GM12878 (cell line): ENCODE data around the gene GPR78. TPM values are rescaled to one million over a fixed set of nuclear protein-coding genes. Genes with fewer than 3 reads are reported as not detected.
A peak's percentile ranks its signal among the peaks of the same experiment; 100 is the strongest.

Source experiments
- ATAC-seq: fragments of 200-7000 bp; cut with Tn5 transposase; 3 replicates; pipeline ENCODE4 v1.9.1; 2020; ENCODE audit warnings: mild to moderate bottlenecking, moderate library complexity
- BruUV-seq: library from RNA; stranded (reverse); fragments of 400-500 nt; replicated peaks from 2 replicates; lab custom pipeline; 2021; lab: Mats Ljungman, UMichigan
- CTCF ChIA-PET: fragments of 300-600 bp; sonication (Branson Sonifier 250); formaldehyde crosslinking; extraction: SDS; loops from one replicate; lab custom pipeline; 2021; ENCODE audit warnings: inconsistent platforms; lab: Yijun Ruan, JAX
- POLR2A ChIA-PET: fragments of 350-600 bp; formaldehyde crosslinking; extraction: SDS; loops from one replicate; lab custom pipeline; 2021; ENCODE audit warnings: inconsistent platforms; lab: Charles Lee
- RAD21 ChIA-PET: fragments of 300-600 bp; sonication (Branson Sonifier 250); formaldehyde crosslinking; loops from one replicate; lab custom pipeline; 2023; ENCODE audit warnings: antibody characterized with exemption; ENCODE audit not compliant: unreplicated experiment; lab: Charles Lee
- SMC1A ChIA-PET: fragments of 300-600 bp; sonication (Branson Sonifier 250); formaldehyde crosslinking; loops from one replicate; lab custom pipeline; 2023; ENCODE audit not compliant: unreplicated experiment, uncharacterized antibody; lab: Charles Lee
- DNase-seq: peaks from one replicate; pipeline ENCODE4 v3.0.0-alpha.2; 2011; ENCODE audit warnings: low read depth, low spot score
- FAIRE-seq: peaks from 3 replicates; lab custom pipeline; 2011; peaks lifted over from hg19 to GRCh38; lab: Jason Lieb, UNC
- H2AFZ ChIP-seq: 2 replicates; pipeline ENCODE4 v1.6.0; 2011; ENCODE audit warnings: low read depth, low read length, control low read depth; ENCODE audit not compliant: control insufficient read depth
- H3K27ac ChIP-seq: 2 replicates; pipeline ENCODE4 v1.5.1; 2011; ENCODE audit warnings: control low read depth; ENCODE audit not compliant: control insufficient read depth, insufficient read depth
- H3K27me3 ChIP-seq, 2 experiments: replicated peaks in 1 of 2; 2 replicates each; pipeline versions ENCODE4 v1.6.0 to v1.6.1; 2011; ENCODE audit warnings: low read length in 1 of 2; ENCODE audit not compliant: control insufficient read depth in 2 of 2, insufficient read depth in 2 of 2
- H3K36me3 ChIP-seq, 2 experiments: 2 replicates each; pipeline ENCODE4 v1.5.1; 2011; ENCODE audit warnings: low read length in 1 of 2; ENCODE audit not compliant: control insufficient read depth in 2 of 2, insufficient read depth in 2 of 2
- H3K4me1 ChIP-seq: 2 replicates; pipeline ENCODE4 v1.6.1; 2011; ENCODE audit warnings: mild to moderate bottlenecking, low read length, moderate library complexity, mixed read lengths; ENCODE audit not compliant: control insufficient read depth, insufficient read depth
- H3K4me2 ChIP-seq: 2 replicates; pipeline ENCODE4 v1.6.0; 2011; ENCODE audit warnings: control low read depth; ENCODE audit not compliant: control insufficient read depth, insufficient read depth
- H3K4me3 ChIP-seq: fragments of 200-600 bp; sonication (generic); 2 replicates; pipeline ENCODE4 v1.5.1; 2016
- H3K79me2 ChIP-seq: 2 replicates; pipeline ENCODE4 v1.6.0; 2011; ENCODE audit warnings: low read length; ENCODE audit not compliant: control insufficient read depth, insufficient read depth
- H3K9ac ChIP-seq: 2 replicates; pipeline ENCODE4 v1.8.0; 2011; ENCODE audit warnings: low read length, control low read depth, mixed read lengths; ENCODE audit not compliant: control insufficient read depth, insufficient read depth
- H3K9me3 ChIP-seq: replicated peaks from 3 replicates; pipeline ENCODE4 v1.5.1; 2011; ENCODE audit warnings: mild to moderate bottlenecking, low read length; ENCODE audit not compliant: control insufficient read depth, insufficient read depth
- H4K20me1 ChIP-seq: 2 replicates; pipeline ENCODE4 v1.6.0; 2011; ENCODE audit not compliant: control insufficient read depth, insufficient read depth
- FOXM1 ChIP-seq: IDR thresholded peaks from 2 replicates; pipeline ENCODE4 v1.6.1; 2012; ENCODE audit warnings: low read depth, mild to moderate bottlenecking, inconsistent platforms, low read length, moderate library complexity
- GATAD2B ChIP-seq: fragments of 450-650 bp; conservative IDR thresholded peaks from 2 replicates; pipeline ENCODE4 v1.6.1; 2017; ENCODE audit warnings: low read depth, mild to moderate bottlenecking, moderate library complexity
- MTA2 ChIP-seq: fragments of 450-650 bp; IDR thresholded peaks from 2 replicates; pipeline ENCODE4 v1.6.1; 2016; ENCODE audit warnings: low read depth, mild to moderate bottlenecking, moderate library complexity
- RB1 ChIP-seq: fragments of 450-650 bp; formaldehyde crosslinking; IDR thresholded peaks from 2 replicates; pipeline ENCODE4 v1.6.1; 2017; ENCODE audit warnings: mild to moderate bottlenecking, borderline replicate concordance
- SPI1 ChIP-seq: IDR thresholded peaks from 2 replicates; pipeline ENCODE4 v1.6.1; 2011; ENCODE audit warnings: low read depth, mild to moderate bottlenecking, low read length, moderate library complexity, borderline replicate concordance; ENCODE audit not compliant: insufficient read depth
- TCF3 ChIP-seq: IDR thresholded peaks from 2 replicates; pipeline ENCODE4 v1.6.1; 2012; ENCODE audit warnings: low read depth, mild to moderate bottlenecking, low read length, borderline replicate concordance; ENCODE audit not compliant: insufficient read depth
- ZNF622 ChIP-seq: fragments of 450-650 bp; IDR thresholded peaks from 2 replicates; pipeline ENCODE4 v1.6.1; 2017; ENCODE audit warnings: mild to moderate bottlenecking, inconsistent platforms
- WGBS: methylation state at CpG from one replicate; pipeline ENCODE4 v1.1.6; 2016; ENCODE audit warnings: low lambda C conversion rate; ENCODE audit not compliant: insufficient replicate concordance, insufficient coverage; ENCODE audit errors: missing lambda C conversion rate; 5-methylcytosine and 5-hydroxymethylcytosine counted together
- in situ Hi-C: fragments of 300-500 bp; cut with MboI; formaldehyde crosslinking; loops from 9 replicates; pipeline ENCODE4 v1.14.3; 2018; ENCODE audit warnings: mixed read lengths
- intact Hi-C: fragments of 100-400 bp; cut with micrococcal nuclease; formaldehyde crosslinking; loops from one replicate; pipeline ENCODE4 v1.14.2; 2022; ENCODE audit not compliant: unreplicated experiment
- polyA plus RNA-seq, 11 experiments: library from polyadenylated mRNA; depleted of rRNA in 4 of 11; unstranded in 6 of 11; stranded (reverse) in 5 of 11; fragments of >200 nt; fragmentation: Nextera tagmentation in 4 of 11; fragmentation: Illumina TruSeq in 1 of 11; extraction: Ambion mirVana in 4 of 11; extraction: Trizol in 1 of 11; gene quantifications; 1 replicate in 1 of 11; 2 replicates in 10 of 11; pipeline versions ENCODE4 v1.2.1 to v1.2.3, GENCODE V29; 2011 to 2016; ENCODE audit warnings: inconsistent platforms in 2 of 11, missing spikeins in 2 of 11, low read depth in 1 of 11
- total RNA-seq, 4 experiments: library from RNA; depleted of rRNA in 3 of 4; stranded (reverse); fragments of >200 nt in 3 of 4; fragmentation: Illumina TruSeq in 1 of 4; extraction: Trizol in 1 of 4; gene quantifications; 2 replicates each; pipeline versions ENCODE4 v1.2.1 to v1.2.3, GENCODE V29; 2013 to 2021
- TF ChIP-seq, protein P1 (sequence below): fragments of 450-650 bp; IDR thresholded peaks from 2 replicates; pipeline ENCODE4 v1.6.1; 2018; ENCODE audit warnings: borderline replicate concordance, mild to moderate bottlenecking; ENCODE audit not compliant: partially characterized antibody
- TF ChIP-seq, protein P2 (sequence below): IDR thresholded peaks from 2 replicates; pipeline ENCODE4 v1.6.1; 2012; ENCODE audit warnings: low read depth, low read length, improper control_type of control experiment
- TF ChIP-seq, protein P3 (sequence below): fragments of 450-650 bp; IDR thresholded peaks from 2 replicates; pipeline ENCODE4 v1.6.1; 2017; ENCODE audit warnings: mild to moderate bottlenecking, moderate library complexity

GPR78 gene
- total and polyA plus RNA-seq, 10 of the 15 experiments (the other 5 are each of a cell fraction or from before 2014, with no cell fraction given): 0.03 TPM; not detected in 9

DNA sequence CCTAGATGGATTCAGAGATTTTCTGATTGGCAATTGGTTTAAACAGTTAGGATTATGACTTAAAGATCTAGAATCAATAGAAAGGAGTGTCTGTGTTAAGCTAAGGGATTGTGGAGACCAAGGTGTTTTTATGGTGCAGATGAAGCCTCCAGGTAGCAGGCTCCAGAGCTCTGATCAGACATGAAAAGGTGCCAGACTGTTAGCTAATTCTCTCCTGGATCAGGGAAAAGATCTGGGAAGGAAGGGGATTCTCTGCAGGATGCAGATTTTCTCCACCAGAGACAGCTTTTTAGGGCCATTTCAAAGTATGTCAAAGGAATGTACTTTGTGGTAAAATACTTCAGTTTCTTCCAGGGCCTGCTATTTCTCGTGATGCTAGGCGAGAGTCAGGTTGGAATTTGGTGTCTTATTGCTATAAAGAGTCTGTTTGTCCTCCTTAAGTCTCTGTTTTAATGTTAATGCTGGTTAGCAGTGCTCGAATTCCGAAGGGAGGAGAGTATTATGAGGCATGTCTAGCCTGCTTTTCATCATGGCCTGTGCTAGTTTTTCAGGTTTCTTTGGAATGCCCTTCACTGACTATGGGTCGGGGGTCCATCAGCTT is 12.0 kb upstream of the GPR78 start (continued):
- TF ChIP-seq RB1 (no peak), SPI1 (no peak)
- TF ChIP-seq, protein P1, sequence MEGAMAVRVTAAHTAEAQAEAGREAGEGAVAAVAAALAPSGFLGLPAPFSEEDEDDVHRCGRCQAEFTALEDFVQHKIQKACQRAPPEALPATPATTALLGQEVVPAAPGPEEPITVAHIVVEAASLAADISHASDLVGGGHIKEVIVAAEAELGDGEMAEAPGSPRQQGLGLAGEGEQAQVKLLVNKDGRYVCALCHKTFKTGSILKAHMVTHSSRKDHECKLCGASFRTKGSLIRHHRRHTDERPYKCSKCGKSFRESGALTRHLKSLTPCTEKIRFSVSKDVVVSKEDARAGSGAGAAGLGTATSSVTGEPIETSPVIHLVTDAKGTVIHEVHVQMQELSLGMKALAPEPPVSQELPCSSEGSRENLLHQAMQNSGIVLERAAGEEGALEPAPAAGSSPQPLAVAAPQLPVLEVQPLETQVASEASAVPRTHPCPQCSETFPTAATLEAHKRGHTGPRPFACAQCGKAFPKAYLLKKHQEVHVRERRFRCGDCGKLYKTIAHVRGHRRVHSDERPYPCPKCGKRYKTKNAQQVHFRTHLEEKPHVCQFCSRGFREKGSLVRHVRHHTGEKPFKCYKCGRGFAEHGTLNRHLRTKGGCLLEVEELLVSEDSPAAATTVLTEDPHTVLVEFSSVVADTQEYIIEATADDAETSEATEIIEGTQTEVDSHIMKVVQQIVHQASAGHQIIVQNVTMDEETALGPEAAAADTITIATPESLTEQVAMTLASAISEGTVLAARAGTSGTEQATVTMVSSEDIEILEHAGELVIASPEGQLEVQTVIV: no peak

DNA sequence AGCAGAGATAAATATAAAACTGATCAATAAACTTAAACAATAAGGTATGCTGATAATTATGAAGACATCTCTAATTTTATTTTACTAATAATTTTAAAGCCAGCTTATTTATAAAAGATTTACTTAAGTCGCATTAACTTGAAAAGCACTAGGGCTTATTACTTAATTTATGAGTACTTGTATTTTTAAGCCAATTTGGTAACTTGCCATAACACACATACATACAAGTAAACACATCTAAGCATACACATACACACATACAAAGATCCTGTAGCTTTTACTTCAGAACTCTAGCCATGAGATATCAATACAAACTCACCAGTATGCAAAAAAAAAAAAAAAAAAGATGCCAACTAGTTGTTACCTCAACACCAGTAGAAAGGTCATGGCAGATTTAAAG is 10.0 kb upstream of the GPR78 start:
- H4K20me1 ChIP-seq: no peaks in the 10 kb centered on the region
- no peaks in the 10 kb centered on the region for H3K9me3 ChIP-seq
- no peak overlapping the region for H3K4me2 ChIP-seq
- DNase-seq (no peak), ATAC-seq (no peak), FAIRE-seq (peak; percentile 13)
- no peaks in the 10 kb centered on the region for H3K36me3 ChIP-seq
- no peaks in the 10 kb centered on the region for H3K79me2 ChIP-seq
- no TSS peak for BruUV-seq
- in situ Hi-C loops (no loop called here), intact Hi-C loops (no loop called here)
- SMC1A ChIA-PET: no interaction called here
- RAD21 ChIA-PET: interaction anchor here (0.6 kb wide), 1 partner anchor 53 kb away, joined by 3 read pairs; no protein-coding TSS in a partner anchor
- H3K4me3 ChIP-seq: no peak overlapping the region
- no peaks in the 10 kb centered on the region for H3K4me1 ChIP-seq
- no peaks in the 10 kb centered on the region for H3K27me3 ChIP-seq
- TF ChIP-seq TCF3: no peak
- TF ChIP-seq GATAD2B: no peak
- no peak for TF ChIP-seq FOXM1
- TF ChIP-seq ZNF622: no peak
- TF ChIP-seq, protein P2, sequence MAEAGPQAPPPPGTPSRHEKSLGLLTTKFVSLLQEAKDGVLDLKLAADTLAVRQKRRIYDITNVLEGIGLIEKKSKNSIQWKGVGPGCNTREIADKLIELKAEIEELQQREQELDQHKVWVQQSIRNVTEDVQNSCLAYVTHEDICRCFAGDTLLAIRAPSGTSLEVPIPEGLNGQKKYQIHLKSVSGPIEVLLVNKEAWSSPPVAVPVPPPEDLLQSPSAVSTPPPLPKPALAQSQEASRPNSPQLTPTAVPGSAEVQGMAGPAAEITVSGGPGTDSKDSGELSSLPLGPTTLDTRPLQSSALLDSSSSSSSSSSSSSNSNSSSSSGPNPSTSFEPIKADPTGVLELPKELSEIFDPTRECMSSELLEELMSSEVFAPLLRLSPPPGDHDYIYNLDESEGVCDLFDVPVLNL: no peak
- no peak for TF ChIP-seq MTA2
- TF ChIP-seq, protein P3, sequence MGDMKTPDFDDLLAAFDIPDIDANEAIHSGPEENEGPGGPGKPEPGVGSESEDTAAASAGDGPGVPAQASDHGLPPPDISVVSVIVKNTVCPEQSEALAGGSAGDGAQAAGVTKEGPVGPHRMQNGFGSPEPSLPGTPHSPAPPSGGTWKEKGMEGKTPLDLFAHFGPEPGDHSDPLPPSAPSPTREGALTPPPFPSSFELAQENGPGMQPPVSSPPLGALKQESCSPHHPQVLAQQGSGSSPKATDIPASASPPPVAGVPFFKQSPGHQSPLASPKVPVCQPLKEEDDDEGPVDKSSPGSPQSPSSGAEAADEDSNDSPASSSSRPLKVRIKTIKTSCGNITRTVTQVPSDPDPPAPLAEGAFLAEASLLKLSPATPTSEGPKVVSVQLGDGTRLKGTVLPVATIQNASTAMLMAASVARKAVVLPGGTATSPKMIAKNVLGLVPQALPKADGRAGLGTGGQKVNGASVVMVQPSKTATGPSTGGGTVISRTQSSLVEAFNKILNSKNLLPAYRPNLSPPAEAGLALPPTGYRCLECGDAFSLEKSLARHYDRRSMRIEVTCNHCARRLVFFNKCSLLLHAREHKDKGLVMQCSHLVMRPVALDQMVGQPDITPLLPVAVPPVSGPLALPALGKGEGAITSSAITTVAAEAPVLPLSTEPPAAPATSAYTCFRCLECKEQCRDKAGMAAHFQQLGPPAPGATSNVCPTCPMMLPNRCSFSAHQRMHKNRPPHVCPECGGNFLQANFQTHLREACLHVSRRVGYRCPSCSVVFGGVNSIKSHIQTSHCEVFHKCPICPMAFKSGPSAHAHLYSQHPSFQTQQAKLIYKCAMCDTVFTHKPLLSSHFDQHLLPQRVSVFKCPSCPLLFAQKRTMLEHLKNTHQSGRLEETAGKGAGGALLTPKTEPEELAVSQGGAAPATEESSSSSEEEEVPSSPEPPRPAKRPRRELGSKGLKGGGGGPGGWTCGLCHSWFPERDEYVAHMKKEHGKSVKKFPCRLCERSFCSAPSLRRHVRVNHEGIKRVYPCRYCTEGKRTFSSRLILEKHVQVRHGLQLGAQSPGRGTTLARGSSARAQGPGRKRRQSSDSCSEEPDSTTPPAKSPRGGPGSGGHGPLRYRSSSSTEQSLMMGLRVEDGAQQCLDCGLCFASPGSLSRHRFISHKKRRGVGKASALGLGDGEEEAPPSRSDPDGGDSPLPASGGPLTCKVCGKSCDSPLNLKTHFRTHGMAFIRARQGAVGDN: no peak
- CTCF ChIA-PET: no interaction called here
- POLR2A ChIA-PET: interaction anchor here (0.7 kb wide), 1 partner anchor 19 kb away, joined by 4 read pairs; no protein-coding TSS in a partner anchor
- WGBS: 86% methylated on average over 1 of the region's 1 CpG
- no peak overlapping the region for H3K9ac ChIP-seq
- no peak overlapping the region for H3K27ac ChIP-seq
- H2AFZ ChIP-seq: no peak overlapping the region
